ACC112 (cell line): ENCODE results near the gene B4GALT5.
"Not testable (repeated sequence)": the region's sequence is repeated elsewhere in the genome, so short reads cannot be mapped to it uniquely, and the experiment has no call there.

Source experiments
- H2AFZ ChIP-seq: fragments of 200-600 bp; sonication (generic); one replicate; pipeline ENCODE4 v1.6.0; 2017; ENCODE audit warnings: antibody characterized with exemption, low read length; ENCODE audit not compliant: unreplicated experiment
- H3K27ac ChIP-seq: fragments of 200-600 bp; sonication (generic); 2 replicates; pipeline ENCODE4 v1.5.1; 2014; ENCODE audit warnings: low read depth, mild to moderate bottlenecking, antibody characterized with exemption, low read length, moderate library complexity
- H3K27me3 ChIP-seq: fragments of 200-600 bp; sonication (generic); 2 replicates; pipeline ENCODE4 v1.6.1; 2014; ENCODE audit warnings: mild to moderate bottlenecking, antibody characterized with exemption, low read length, moderate library complexity, mixed read lengths; ENCODE audit not compliant: insufficient read depth
- H3K36me3 ChIP-seq: fragments of 200-600 bp; sonication (generic); 2 replicates; pipeline ENCODE4 v1.6.1; 2016; ENCODE audit warnings: mild to moderate bottlenecking, antibody characterized with exemption, low read length, moderate library complexity, mixed read lengths; ENCODE audit not compliant: insufficient read depth
- H3K4me1 ChIP-seq: fragments of 200-600 bp; sonication (generic); one replicate; pipeline ENCODE4 v1.6.1; 2016; ENCODE audit warnings: low read length, mixed read lengths; ENCODE audit not compliant: insufficient read depth, unreplicated experiment, control insufficient read depth
- H3K4me3 ChIP-seq: fragments of 200-600 bp; sonication (generic); 2 replicates; pipeline ENCODE4 v1.5.1; 2014; ENCODE audit warnings: mild to moderate bottlenecking, low read depth, low read length
- H3K79me2 ChIP-seq: fragments of 200-600 bp; sonication (generic); one replicate; pipeline ENCODE4 v1.6.0; 2016; ENCODE audit warnings: low read length; ENCODE audit not compliant: control insufficient read depth, unreplicated experiment, insufficient read depth

The B4GALT5 gene

GRCh38 chr20:49737260-49737659 is 23.6 kb upstream of the B4GALT5 start:
- H2AFZ ChIP-seq = no peak overlapping the region
- H3K27me3 ChIP-seq = no peaks in the 10 kb centered on the region
- no peaks in the 10 kb centered on the region for H3K79me2 ChIP-seq
- H3K4me1 ChIP-seq = no peaks in the 10 kb centered on the region
- H3K4me3 ChIP-seq = no peak overlapping the region
- no peaks in the 10 kb centered on the region for H3K36me3 ChIP-seq
- no peak overlapping the region for H3K27ac ChIP-seq

- no peaks in the 10 kb centered on the region for H3K27me3 ChIP-seq
- H3K27ac ChIP-seq = no peak overlapping the region
- no peak overlapping the region for H2AFZ ChIP-seq
Observed at GRCh38 chr20:49729780-49730179, 16.1 kb upstream of the B4GALT5 start.

GRCh38 chr20:49727894-49728885 is 14.5 kb upstream of the B4GALT5 start:
- no peaks in the 10 kb centered on the region for H3K36me3 ChIP-seq
- H3K4me3 ChIP-seq = no peak overlapping the region
- H3K79me2 ChIP-seq = no peaks in the 10 kb centered on the region
- peaks cover 4% of the 10 kb centered on the region for H3K4me1 ChIP-seq
- H2AFZ ChIP-seq = no peak overlapping the region
- H3K27me3 ChIP-seq = no peaks in the 10 kb centered on the region
- no peak overlapping the region for H3K27ac ChIP-seq

More at GRCh38 chr20:49729780-49730179, 16.1 kb upstream of the B4GALT5 start:
- Histone ChIP-seq H3K4me3 (no peak overlapping the region), H3K79me2 (no peaks in the 10 kb centered on the region), H3K4me1 (peaks cover 4% of the 10 kb centered on the region), H3K36me3 (no peaks in the 10 kb centered on the region)

- H3K27ac ChIP-seq = no peak overlapping the region
- H3K27me3 ChIP-seq = no peaks in the 10 kb centered on the region
- H3K4me1 ChIP-seq = peaks cover 4% of the 10 kb centered on the region
- no peaks in the 10 kb centered on the region for H3K36me3 ChIP-seq
- no peak overlapping the region for H2AFZ ChIP-seq
- no peaks in the 10 kb centered on the region for H3K79me2 ChIP-seq
- H3K4me3 ChIP-seq = no peak overlapping the region
Observed at GRCh38 chr20:49727478-49727877, 13.8 kb upstream of the B4GALT5 start.

GRCh38 chr20:49725694-49726093 is 12.0 kb upstream of the B4GALT5 start:
- Histone ChIP-seq H3K27ac (no peak overlapping the region), H2AFZ (no peak overlapping the region), H3K36me3 (no peaks in the 10 kb centered on the region), H3K27me3 (no peaks in the 10 kb centered on the region), H3K4me1 (peaks cover 4% of the 10 kb centered on the region), H3K4me3 (no peak overlapping the region), H3K79me2 (no peaks in the 10 kb centered on the region)

- peak overlapping the region; percentile 20 for H2AFZ ChIP-seq
- not testable (repeated sequence) for H3K36me3 ChIP-seq
Observed at GRCh38 chr20:49725224-49725606, 11.5 kb upstream of the B4GALT5 start.

GRCh38 chr20:49724408-49725223 is 10.9 kb upstream of the B4GALT5 start:
- Histone ChIP-seq H3K4me1 (peaks cover 4% of the 10 kb centered on the region), H3K79me2 (no peaks in the 10 kb centered on the region), H3K4me3 (no peak overlapping the region), H3K27ac (peak overlapping the region; percentile 14; the same call in 1 of the 2 replicates), H3K27me3 (no peaks in the 10 kb centered on the region), H2AFZ (peak overlapping the region; percentile 20), H3K36me3 (no peaks in the 10 kb centered on the region)

More at GRCh38 chr20:49725224-49725606, 11.5 kb upstream of the B4GALT5 start:
- not testable (repeated sequence) for H3K27ac ChIP-seq, H3K4me1 ChIP-seq, H3K27me3 ChIP-seq, H3K79me2 ChIP-seq, H3K4me3 ChIP-seq

GRCh38 chr20:49723758-49724157 is 10.1 kb upstream of the B4GALT5 start:
- not testable (repeated sequence) for H3K27ac ChIP-seq, H3K79me2 ChIP-seq, H2AFZ ChIP-seq, H3K27me3 ChIP-seq, H3K36me3 ChIP-seq, H3K4me3 ChIP-seq, H3K4me1 ChIP-seq

GRCh38 chr20:49721326-49721725 is 7.6 kb upstream of the B4GALT5 start:
- H3K79me2 ChIP-seq, H2AFZ ChIP-seq, H3K27ac ChIP-seq, H3K4me1 ChIP-seq, H3K36me3 ChIP-seq, H3K4me3 ChIP-seq, H3K27me3 ChIP-seq: not testable (repeated sequence)

GRCh38 chr20:49715466-49715865 is 1.8 kb upstream of the B4GALT5 start:
- Histone ChIP-seq H3K4me1 (peaks cover 18% of the 10 kb centered on the region), H3K79me2 (peaks cover 36% of the 10 kb centered on the region), H2AFZ (no peak overlapping the region), H3K4me3 (no peak overlapping the region), H3K36me3 (no peaks in the 10 kb centered on the region), H3K27ac (no peak overlapping the region), H3K27me3 (no peaks in the 10 kb centered on the region)
